ENCODE results near the gene STK32C.

DNA sequence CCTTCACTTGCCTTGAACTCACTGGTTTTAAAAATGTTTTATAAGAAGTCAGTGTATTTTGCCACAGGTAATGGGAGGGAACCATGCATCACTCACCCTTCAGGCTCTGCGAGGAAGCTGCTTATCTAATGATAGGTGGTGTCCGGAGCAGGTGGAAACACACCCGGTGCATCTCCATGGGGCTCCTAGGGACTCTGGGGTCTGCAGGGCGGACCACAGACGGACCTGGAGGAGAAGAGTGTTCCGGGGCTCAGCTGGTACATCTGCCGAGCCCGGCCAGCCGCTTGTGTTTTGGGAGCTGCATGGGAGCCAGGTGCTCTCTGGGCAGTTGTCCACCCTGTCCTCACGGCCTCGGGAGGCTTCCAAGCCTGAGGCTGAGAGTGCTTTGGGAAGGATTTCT, 31.5 kb upstream of the STK32C start:
- TF ChIP-seq, protein P1, sequence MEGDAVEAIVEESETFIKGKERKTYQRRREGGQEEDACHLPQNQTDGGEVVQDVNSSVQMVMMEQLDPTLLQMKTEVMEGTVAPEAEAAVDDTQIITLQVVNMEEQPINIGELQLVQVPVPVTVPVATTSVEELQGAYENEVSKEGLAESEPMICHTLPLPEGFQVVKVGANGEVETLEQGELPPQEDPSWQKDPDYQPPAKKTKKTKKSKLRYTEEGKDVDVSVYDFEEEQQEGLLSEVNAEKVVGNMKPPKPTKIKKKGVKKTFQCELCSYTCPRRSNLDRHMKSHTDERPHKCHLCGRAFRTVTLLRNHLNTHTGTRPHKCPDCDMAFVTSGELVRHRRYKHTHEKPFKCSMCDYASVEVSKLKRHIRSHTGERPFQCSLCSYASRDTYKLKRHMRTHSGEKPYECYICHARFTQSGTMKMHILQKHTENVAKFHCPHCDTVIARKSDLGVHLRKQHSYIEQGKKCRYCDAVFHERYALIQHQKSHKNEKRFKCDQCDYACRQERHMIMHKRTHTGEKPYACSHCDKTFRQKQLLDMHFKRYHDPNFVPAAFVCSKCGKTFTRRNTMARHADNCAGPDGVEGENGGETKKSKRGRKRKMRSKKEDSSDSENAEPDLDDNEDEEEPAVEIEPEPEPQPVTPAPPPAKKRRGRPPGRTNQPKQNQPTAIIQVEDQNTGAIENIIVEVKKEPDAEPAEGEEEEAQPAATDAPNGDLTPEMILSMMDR (IDR thresholded peaks at IDR 0.05) = no peak
- no peak for TF ChIP-seq POLR2A (IDR thresholded peaks at IDR 0.05)
- no peak for TF ChIP-seq POLR2AphosphoS5 (IDR thresholded peaks at IDR 0.05)

Data from breast epithelium (tissue), 3 donors.